ENCODE measurements around the gene HSPA4. TPM values are rescaled to one million over a fixed set of nuclear protein-coding genes. Genes with fewer than 3 reads are reported as not detected.

HSPA4 gene
- total and polyA plus RNA-seq, 4 donors, result 33.0 to 102 (median 62.5) TPM

- no peak overlapping the region for H3K4me3 ChIP-seq
- H3K36me3 ChIP-seq (ENCODE audit: control insufficient read depth in 4 of 4, insufficient read depth in 4 of 4, low read length in 4 of 4), result no peaks in the 10 kb centered on the region
- ATAC-seq (ENCODE audit: insufficient read depth, low FRiP score) (no peak), DNase-seq (no peak)
- no peak overlapping the region for H3K9ac ChIP-seq (ENCODE audit: insufficient read depth in 1 of 2, low read length in 2 of 2)
- H3K4me1 ChIP-seq (ENCODE audit: control insufficient read depth in 5 of 5, insufficient read depth in 5 of 5, low read length in 5 of 5), result peaks cover 0 to 11% (median 0%) of the 10 kb centered on the region in 5 donors
- H3K27me3 ChIP-seq (ENCODE audit: control insufficient read depth in 3 of 3, insufficient read depth in 3 of 3, low read length in 2 of 3), result no peaks in the 10 kb centered on the region
- H3K27ac ChIP-seq (ENCODE audit: low read depth in 1 of 2, low read length in 1 of 2), result no peak overlapping the region
- TF ChIP-seq CTCF (IDR thresholded peaks at IDR 0.05; ENCODE audit: control extremely low read depth, extremely low read depth), result no peak
- WGBS, 2 donors, result 88 to 93% methylated on average over 4 of the region's 4 CpGs
- no peaks in the 10 kb centered on the region for H3K9me3 ChIP-seq (ENCODE audit: control insufficient read depth in 4 of 4, insufficient read depth in 3 of 4, low read length in 3 of 4)
Measured at GRCh38 chr5:133118741-133119140, 66.9 kb downstream of the HSPA4 start.

GRCh38 chr5:133119233-133119711, 67.5 kb downstream of the HSPA4 start:
- Histone ChIP-seq H3K4me1 (ENCODE audit: control insufficient read depth in 5 of 5, insufficient read depth in 5 of 5, low read length in 5 of 5) (peaks cover 0 to 11% (median 0%) of the 10 kb centered on the region in 5 donors), H3K9ac (ENCODE audit: insufficient read depth in 1 of 2, low read length in 2 of 2) (no peak overlapping the region), H3K4me3 (no peak overlapping the region), H3K36me3 (ENCODE audit: control insufficient read depth in 4 of 4, insufficient read depth in 4 of 4, low read length in 4 of 4) (no peaks in the 10 kb centered on the region), H3K27me3 (ENCODE audit: control insufficient read depth in 3 of 3, insufficient read depth in 3 of 3, low read length in 2 of 3) (no peaks in the 10 kb centered on the region), H3K27ac (ENCODE audit: low read depth in 1 of 2, low read length in 1 of 2) (no peak overlapping the region), H3K9me3 (ENCODE audit: control insufficient read depth in 4 of 4, insufficient read depth in 3 of 4, low read length in 3 of 4) (no peaks in the 10 kb centered on the region)
- DNase-seq (no peak), ATAC-seq (ENCODE audit: insufficient read depth, low FRiP score) (no peak)
- TF ChIP-seq CTCF (IDR thresholded peaks at IDR 0.05; ENCODE audit: control extremely low read depth, extremely low read depth), result no peak
- WGBS, 2 donors, result 84 to 92% methylated on average over 4 of the region's 4 CpGs

DNA sequence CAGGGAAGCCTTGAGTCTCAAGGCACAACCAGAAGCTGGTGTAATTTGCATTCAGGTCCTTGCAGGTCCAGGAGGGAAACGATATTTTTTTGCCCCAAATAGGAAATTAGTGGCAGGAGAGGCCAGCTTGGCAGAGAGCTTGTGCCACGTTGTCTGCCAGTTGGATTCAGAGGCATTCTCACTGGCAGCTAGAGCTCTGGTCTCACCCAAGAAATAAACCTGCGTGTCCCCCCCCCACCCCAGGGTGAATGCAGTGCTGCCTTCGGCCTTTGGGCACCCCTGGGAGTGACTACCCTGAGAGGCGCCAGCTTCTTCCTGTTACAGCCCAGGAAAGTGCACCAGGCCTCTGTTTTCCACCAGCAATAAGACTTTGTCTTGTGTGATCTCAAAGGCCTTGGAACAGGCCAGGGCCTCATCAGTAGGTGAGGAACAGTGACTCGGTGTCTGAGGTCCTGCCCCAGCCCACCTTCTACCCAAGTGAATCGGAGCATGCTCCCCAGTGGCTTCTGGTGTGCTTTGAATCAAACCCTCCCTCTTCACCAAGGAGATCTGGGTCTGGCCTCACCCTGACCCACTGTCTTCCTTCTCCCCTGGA, 68.4 kb downstream of the HSPA4 start:
- ATAC-seq (ENCODE audit: insufficient read depth, low FRiP score) (no peak), DNase-seq (no peak)
- no peak overlapping the region for H3K27ac ChIP-seq (ENCODE audit: low read depth in 1 of 2, low read length in 1 of 2)
- WGBS, 2 donors, result 78 to 82% methylated on average over 7 of the region's 7 CpGs
- no peak overlapping the region for H3K9ac ChIP-seq (ENCODE audit: insufficient read depth in 1 of 2, low read length in 2 of 2)
- H3K4me3 ChIP-seq, result no peak overlapping the region
- H3K9me3 ChIP-seq (ENCODE audit: control insufficient read depth in 4 of 4, insufficient read depth in 3 of 4, low read length in 3 of 4), result no peaks in the 10 kb centered on the region
- TF ChIP-seq CTCF (IDR thresholded peaks at IDR 0.05; ENCODE audit: control extremely low read depth, extremely low read depth), result no peak
- H3K27me3 ChIP-seq (ENCODE audit: control insufficient read depth in 3 of 3, insufficient read depth in 3 of 3, low read length in 2 of 3), result no peaks in the 10 kb centered on the region
- H3K4me1 ChIP-seq (ENCODE audit: control insufficient read depth in 5 of 5, insufficient read depth in 5 of 5, low read length in 5 of 5), result peaks cover 0 to 11% (median 0%) of the 10 kb centered on the region in 5 donors
- H3K36me3 ChIP-seq (ENCODE audit: control insufficient read depth in 4 of 4, insufficient read depth in 4 of 4, low read length in 4 of 4), result no peaks in the 10 kb centered on the region

DNA sequence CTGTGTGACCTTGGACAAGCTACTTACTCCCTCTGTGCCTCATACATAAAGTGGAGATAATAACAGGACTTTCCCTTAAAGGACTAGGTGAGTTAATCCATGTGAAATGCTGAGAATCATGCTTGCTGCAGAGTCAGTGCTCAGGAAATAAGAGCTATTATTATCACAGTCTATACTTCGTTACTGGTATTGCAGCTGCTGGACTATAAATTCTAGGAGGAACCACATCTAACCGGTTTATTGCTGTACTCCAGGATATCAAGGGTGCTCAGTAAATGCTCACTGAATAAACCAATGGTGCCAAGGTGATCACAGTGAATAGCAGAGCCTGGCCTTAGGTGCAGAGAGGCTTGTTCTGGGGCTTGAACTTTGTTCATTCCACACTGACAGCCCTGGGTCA, 69.3 kb downstream of the HSPA4 start:
- Histone ChIP-seq H3K27ac (ENCODE audit: low read depth in 1 of 2, low read length in 1 of 2) (no peak overlapping the region), H3K36me3 (ENCODE audit: control insufficient read depth in 4 of 4, insufficient read depth in 4 of 4, low read length in 4 of 4) (no peaks in the 10 kb centered on the region), H3K4me3 (no peak overlapping the region), H3K9me3 (ENCODE audit: control insufficient read depth in 4 of 4, insufficient read depth in 3 of 4, low read length in 3 of 4) (no peaks in the 10 kb centered on the region), H3K4me1 (ENCODE audit: control insufficient read depth in 5 of 5, insufficient read depth in 5 of 5, low read length in 5 of 5) (peaks cover 0 to 11% (median 0%) of the 10 kb centered on the region in 5 donors), H3K27me3 (ENCODE audit: control insufficient read depth in 3 of 3, insufficient read depth in 3 of 3, low read length in 2 of 3) (no peaks in the 10 kb centered on the region), H3K9ac (ENCODE audit: insufficient read depth in 1 of 2, low read length in 2 of 2) (no peak overlapping the region)
- WGBS, 2 donors, result 48 to 56% methylated on average over 2 of the region's 2 CpGs
- DNase-seq (no peak), ATAC-seq (ENCODE audit: insufficient read depth, low FRiP score) (no peak)
- TF ChIP-seq CTCF (IDR thresholded peaks at IDR 0.05; ENCODE audit: control extremely low read depth, extremely low read depth), result no peak

Measured in lung (tissue), 12 donors.